HG02759 (cell line): ENCODE results near the gene AAGAB.
"Not testable (repeated sequence)": the region's sequence is repeated elsewhere in the genome, so short reads cannot be mapped to it uniquely, and the experiment has no call there.

Experiments used
- ATAC-seq: cut with Tn5 transposase; IDR thresholded peaks from one replicate; pipeline ENCODE4 v1.9.1; 2021; ENCODE audit warnings: mild to moderate bottlenecking, moderate library complexity; ENCODE audit not compliant: unreplicated experiment

Gene AAGAB

GRCh38 chr15:67253549-67254237 lies 768 bp downstream of the AAGAB start:
- ATAC-seq: no peak

- no peak for ATAC-seq
Measured at GRCh38 chr15:67253101-67253500, 1.4 kb downstream of the AAGAB start.

GRCh38 chr15:67251318-67251717 lies 3.1 kb downstream of the AAGAB start:
- no peak for ATAC-seq

GRCh38 chr15:67249830-67250229 lies 4.6 kb downstream of the AAGAB start:
- ATAC-seq: no peak

GRCh38 chr15:67248011-67248505 lies 6.4 kb downstream of the AAGAB start:
- ATAC-seq: no peak

GRCh38 chr15:67246606-67247005 lies 7.9 kb downstream of the AAGAB start:
- ATAC-seq: not testable (repeated sequence)

GRCh38 chr15:67244971-67245478 lies 9.4 kb downstream of the AAGAB start:
- ATAC-seq: no peak

- no peak for ATAC-seq
Measured at GRCh38 chr15:67242708-67243111, 11.8 kb downstream of the AAGAB start.

GRCh38 chr15:67241132-67241855 lies 13.2 kb downstream of the AAGAB start:
- peak; percentile 86 for ATAC-seq

GRCh38 chr15:67240235-67241131 lies 14.0 kb downstream of the AAGAB start:
- ATAC-seq: peak; percentile 21

- ATAC-seq: no peak
Measured at GRCh38 chr15:67232591-67232990, 21.9 kb downstream of the AAGAB start.

- ATAC-seq: no peak
Measured at GRCh38 chr15:67230504-67230903, 24.0 kb downstream of the AAGAB start.

GRCh38 chr15:67228286-67228685 lies 26.2 kb downstream of the AAGAB start:
- ATAC-seq: no peak

- ATAC-seq: no peak
Measured at GRCh38 chr15:67227846-67228245, 26.6 kb downstream of the AAGAB start.

GRCh38 chr15:67227431-67227830 lies 27.0 kb downstream of the AAGAB start:
- ATAC-seq: no peak

- no peak for ATAC-seq
Measured at GRCh38 chr15:67225336-67225735, 29.1 kb downstream of the AAGAB start.

GRCh38 chr15:67224889-67225288 lies 29.6 kb downstream of the AAGAB start:
- ATAC-seq: no peak

GRCh38 chr15:67219288-67219687 lies 35.2 kb downstream of the AAGAB start:
- no peak for ATAC-seq

- ATAC-seq: no peak
Measured at GRCh38 chr15:67218428-67218827, 36.0 kb downstream of the AAGAB start.

GRCh38 chr15:67216859-67217258 lies 37.6 kb downstream of the AAGAB start:
- ATAC-seq: no peak

GRCh38 chr15:67215102-67215501 lies 39.4 kb downstream of the AAGAB start:
- no peak for ATAC-seq
